ENCODE measurements around the gene OR4E1. TPM values are rescaled to one million over a fixed set of nuclear protein-coding genes. Genes with fewer than 3 reads are reported as not detected.
"Not testable (repeated sequence)": the region's sequence is repeated elsewhere in the genome, so short reads cannot be mapped to it uniquely, and the experiment has no call there.

Gene OR4E1, protein sequence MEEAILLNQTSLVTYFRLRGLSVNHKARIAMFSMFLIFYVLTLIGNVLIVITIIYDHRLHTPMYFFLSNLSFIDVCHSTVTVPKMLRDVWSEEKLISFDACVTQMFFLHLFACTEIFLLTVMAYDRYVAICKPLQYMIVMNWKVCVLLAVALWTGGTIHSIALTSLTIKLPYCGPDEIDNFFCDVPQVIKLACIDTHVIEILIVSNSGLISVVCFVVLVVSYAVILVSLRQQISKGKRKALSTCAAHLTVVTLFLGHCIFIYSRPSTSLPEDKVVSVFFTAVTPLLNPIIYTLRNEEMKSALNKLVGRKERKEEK
- not detected for polyA plus RNA-seq

DNA sequence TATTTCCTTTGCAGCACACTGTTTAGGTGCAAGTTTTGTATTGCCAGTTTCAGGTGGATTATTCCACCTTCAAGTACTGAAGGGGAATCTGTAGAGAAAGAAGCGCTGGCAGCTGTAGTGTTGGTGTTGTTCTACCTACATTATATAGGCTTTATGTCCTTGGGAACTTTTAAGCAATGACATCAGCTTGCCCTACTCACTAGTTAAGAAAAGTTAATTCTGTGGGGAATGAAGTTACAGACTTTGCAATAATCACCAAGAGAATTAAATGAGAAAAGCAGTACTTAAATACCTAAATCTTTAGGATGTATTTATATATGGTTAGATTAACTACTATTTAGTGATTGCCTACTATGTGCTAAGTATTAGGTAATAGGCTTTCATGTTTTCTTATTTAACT, at the start of gene OR4E1:
Gene OR4E1 (minus strand): TSS at position 101 of the 400 bp plus-strand sequence. CDS start 2,883 bp downstream, outside the sequence.
- H3K27ac ChIP-seq (ENCODE audit: low read depth, low read length): no peak within 1 kb of the TSS
- 79 to 89% (median 86%) methylated on average over 1 of the region's 1 CpG for WGBS, 3 donors

DNA sequence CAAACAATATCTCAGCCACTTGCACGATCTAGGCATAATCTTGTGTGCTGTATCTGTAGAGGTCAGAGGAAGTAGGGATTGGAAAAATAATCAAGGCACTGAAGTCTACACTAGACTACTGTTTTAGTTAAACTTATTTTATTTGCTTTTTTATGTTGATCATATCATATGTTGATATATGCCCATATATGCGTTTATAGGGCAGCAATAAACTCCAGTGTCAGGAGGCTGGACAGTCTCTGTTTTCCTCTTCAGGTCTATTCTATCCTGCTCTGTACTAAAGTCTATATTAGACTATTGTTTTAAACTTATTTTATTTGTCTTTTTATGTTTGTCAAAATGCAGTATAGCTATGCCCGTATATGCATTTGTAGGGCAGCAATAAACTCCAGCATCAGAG, 47.9 kb upstream of the OR4E1 start:
- WGBS, 3 donors: 59 to 88% (median 71%) methylated on average over 3 of the region's 3 CpGs
- H3K27ac ChIP-seq (ENCODE audit: low read depth, low read length): no peak overlapping the region

- H3K27ac ChIP-seq (ENCODE audit: low read depth, low read length): no peak overlapping the region
- WGBS, 3 donors: 61 to 81% (median 75%) methylated on average over 3 of the region's 3 CpGs
These were observed 46.2 kb upstream of the OR4E1 start for GRCh38 chr14:21719841-21720240.

- WGBS, 3 donors: 66 to 71% (median 66%) methylated on average over 6 of the region's 6 CpGs
These were observed 40.8 kb upstream of the OR4E1 start for GRCh38 chr14:21714318-21714929.

DNA sequence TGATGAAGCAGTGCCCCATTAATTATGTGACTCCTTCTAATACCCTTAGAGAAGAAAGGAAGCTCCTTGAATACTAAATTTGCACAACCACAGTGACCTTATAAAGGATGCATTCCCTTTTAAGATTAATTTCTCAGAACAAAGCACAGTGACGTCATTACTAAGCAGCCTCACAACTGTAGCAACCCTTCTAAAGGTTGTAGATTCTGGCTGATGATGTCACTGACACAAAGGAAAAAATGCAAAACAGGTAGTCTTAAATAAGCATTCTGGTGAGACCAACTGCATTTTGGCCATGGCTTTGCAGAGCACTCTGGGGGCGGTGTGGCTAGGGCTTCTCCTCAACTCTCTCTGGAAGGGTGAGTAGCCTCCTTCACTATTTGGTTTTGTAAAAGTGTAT, 38.4 kb upstream of the OR4E1 start:
- WGBS, 3 donors: 66 to 89% (median 76%) methylated on average over 2 of the region's 2 CpGs
- H3K27ac ChIP-seq (ENCODE audit: low read depth, low read length): no peak overlapping the region

More at GRCh38 chr14:21714318-21714929, 40.8 kb upstream of the OR4E1 start:
- no peak overlapping the region for H3K27ac ChIP-seq (ENCODE audit: low read depth, low read length)

GRCh38 chr14:21711360-21711961, 37.8 kb upstream of the OR4E1 start:
- H3K27ac ChIP-seq (ENCODE audit: low read depth, low read length): no peak overlapping the region
- WGBS, 3 donors: 15 to 32% (median 29%) methylated on average over 3 of the region's 3 CpGs

GRCh38 chr14:21704338-21704737, 30.7 kb upstream of the OR4E1 start:
- H3K27ac ChIP-seq (ENCODE audit: low read depth, low read length): no peak overlapping the region

- WGBS, 3 donors: 51 to 68% (median 64%) methylated on average over 2 of the region's 2 CpGs
These were observed 30.0 kb upstream of the OR4E1 start for GRCh38 chr14:21703357-21704326.

DNA sequence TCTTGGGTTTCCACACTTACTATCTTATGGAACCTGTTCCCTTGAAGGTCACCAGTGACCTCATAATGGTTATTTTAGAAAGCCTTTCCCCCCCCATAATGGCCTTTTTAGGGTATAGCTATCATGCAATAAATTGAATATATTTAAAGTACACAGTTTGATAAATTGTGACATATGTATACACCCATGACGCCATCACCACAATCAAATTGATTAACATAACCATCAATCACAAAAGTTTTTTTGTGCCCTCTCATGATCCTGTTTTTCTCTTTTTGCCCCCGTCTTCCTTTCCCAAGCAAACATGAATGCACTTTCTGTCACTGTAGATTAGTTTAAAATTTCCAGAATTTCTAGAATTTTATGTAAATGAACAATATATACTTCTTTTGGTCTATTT, 28.7 kb upstream of the OR4E1 start:
- 51 to 72% (median 66%) methylated on average over 2 of the region's 2 CpGs for WGBS, 3 donors
- no peak overlapping the region for H3K27ac ChIP-seq (ENCODE audit: low read depth, low read length)

More at GRCh38 chr14:21703357-21704326, 30.0 kb upstream of the OR4E1 start:
- no peak overlapping the region for H3K27ac ChIP-seq (ENCODE audit: low read depth, low read length)

DNA sequence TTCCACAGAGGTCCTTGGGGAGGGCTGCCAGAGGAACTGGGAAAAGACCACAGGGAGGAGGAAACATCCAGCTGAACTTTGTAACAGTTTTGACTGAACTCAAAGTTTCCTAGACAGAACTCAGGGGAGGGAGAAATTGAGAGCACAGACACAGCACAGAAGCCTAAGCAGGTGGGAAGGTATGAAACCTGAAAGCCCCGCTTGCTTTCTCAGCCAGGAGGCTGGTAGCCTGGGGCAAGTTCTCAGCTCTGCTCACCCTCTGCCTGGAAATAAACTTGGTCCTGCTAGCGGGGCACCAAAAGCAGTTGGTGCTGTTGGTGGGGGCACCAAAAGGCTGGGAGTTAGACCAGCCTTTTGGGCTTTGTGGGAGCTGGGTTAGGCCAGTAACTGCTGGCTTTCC, 25.9 kb upstream of the OR4E1 start:
- WGBS, 3 donors: 73 to 86% (median 74%) methylated on average over 2 of the region's 2 CpGs

DNA sequence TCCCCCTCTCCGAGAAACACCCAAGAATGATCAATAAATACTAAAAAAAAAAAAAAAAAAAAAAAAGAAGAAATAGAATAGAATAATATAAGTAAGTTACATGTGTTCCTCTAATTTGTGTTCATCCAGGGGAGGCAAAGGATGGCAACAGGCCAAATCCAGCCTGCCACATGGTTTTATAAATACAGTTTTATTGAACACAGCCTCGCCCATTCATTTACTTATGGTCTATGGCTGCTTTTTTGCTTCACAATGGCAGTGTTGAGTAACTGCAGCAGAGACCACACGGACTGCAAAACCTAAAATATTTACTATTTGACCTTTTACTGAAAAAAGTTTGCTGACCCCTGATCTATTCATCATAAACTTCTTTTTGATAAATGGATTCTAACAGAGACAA, 24.9 kb upstream of the OR4E1 start:
- 42 to 82% (median 54%) methylated on average over 2 of the region's 3 CpGs for WGBS, 3 donors

More for the DNA sequence above, 25.9 kb upstream of the OR4E1 start:
- H3K27ac ChIP-seq (ENCODE audit: low read depth, low read length): no peak overlapping the region

DNA sequence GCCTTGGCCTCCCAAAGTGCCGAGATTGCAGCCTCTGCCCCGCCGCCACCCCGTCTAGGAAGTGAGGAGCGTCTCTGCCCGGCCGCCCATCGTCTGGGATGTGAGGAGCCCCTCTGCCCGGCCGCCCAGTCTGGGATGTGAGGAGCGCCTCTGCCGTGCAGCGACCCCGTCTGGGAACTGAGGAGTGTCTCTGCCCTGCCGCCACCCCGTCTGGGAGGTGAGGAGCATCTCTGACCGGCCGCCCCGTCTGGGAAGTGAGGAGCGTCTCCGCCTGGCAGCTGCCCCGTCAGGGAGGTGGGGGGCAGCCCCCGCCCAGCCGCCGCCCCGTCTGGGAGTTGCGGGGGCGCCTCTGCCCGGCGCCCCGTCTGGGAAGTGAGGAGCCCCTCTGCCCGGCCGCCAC, 24.0 kb upstream of the OR4E1 start:
- not testable (repeated sequence) for H3K27ac ChIP-seq (ENCODE audit: low read depth, low read length)
- WGBS, 3 donors: 94 to 97% (median 95%) methylated on average over 33 of the region's 33 CpGs

More for the DNA sequence above, 24.9 kb upstream of the OR4E1 start:
- not testable (repeated sequence) for H3K27ac ChIP-seq (ENCODE audit: low read depth, low read length)

DNA sequence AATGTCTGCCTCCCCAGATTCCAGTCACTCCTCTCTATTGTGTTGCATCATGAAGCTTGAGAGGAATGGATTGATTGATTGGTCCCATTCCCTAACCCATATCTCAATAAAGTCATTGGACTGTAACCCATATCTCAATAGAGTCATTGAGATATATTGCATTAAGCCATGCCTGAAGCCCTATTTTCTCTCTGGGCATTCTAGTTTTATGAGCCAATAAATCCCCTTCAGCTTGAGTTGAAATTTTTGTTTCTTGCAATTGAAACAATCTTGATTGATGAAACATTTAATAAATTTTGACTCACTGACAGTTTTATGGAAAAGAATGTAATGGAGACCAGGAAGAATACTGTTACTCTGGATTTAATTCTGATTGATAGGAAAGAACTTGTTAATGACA, 20.8 kb upstream of the OR4E1 start:
- no peak overlapping the region for H3K27ac ChIP-seq (ENCODE audit: low read depth, low read length)

GRCh38 chr14:21686468-21686867, 12.8 kb upstream of the OR4E1 start:
- WGBS, 3 donors: 68 to 91% (median 80%) methylated on average over 2 of the region's 2 CpGs
- H3K27ac ChIP-seq (ENCODE audit: low read depth, low read length): no peak overlapping the region

- 70 to 85% (median 83%) methylated on average over 2 of the region's 2 CpGs for WGBS, 3 donors
- no peak overlapping the region for H3K27ac ChIP-seq (ENCODE audit: low read depth, low read length)
These were observed 6.5 kb upstream of the OR4E1 start for GRCh38 chr14:21680072-21680471.

DNA sequence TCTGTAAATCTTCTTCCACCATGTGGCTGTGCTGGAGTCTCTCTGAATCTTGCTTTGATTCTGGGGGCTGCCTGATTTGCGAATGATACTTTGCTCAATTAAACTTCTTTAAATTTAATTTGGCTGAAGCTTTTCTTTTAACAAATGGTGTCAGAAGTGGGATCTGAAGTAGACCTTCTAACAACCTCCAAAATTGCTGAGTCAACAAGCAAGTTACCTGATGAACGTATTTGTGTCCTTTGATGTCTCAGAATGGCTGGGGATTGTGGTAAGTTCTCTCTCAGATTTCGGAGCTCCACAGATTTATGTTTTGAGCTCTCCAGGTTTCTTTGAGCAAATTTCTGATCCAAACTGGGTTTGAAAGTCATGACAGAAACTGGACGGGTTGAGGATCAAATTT, 1.9 kb upstream of the OR4E1 start:
- 66 to 84% (median 84%) methylated on average over 4 of the region's 4 CpGs for WGBS, 3 donors
- no peak overlapping the region for H3K27ac ChIP-seq (ENCODE audit: low read depth, low read length)

DNA sequence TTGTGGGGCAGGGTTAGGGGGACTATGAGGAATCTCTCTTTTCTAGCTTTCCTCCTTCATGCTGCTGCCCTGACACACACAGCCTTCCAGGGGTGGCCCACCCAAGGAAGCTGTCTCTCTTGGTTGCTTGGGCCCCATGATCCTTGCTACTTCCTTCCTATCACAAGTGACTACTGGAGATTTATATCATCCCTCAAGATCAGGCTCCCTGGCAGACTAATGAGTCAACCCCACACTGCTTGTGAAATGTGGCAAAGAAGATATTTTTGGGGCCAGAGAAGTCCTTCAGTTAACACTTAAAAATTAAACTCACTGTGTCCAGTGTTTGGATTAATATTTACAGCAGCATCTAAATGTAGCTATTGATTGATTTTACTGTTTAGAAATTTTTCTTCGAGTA, 1.5 kb downstream of the OR4E1 start:
- H3K27ac ChIP-seq (ENCODE audit: low read depth, low read length): no peak overlapping the region
- 50 to 84% (median 81%) methylated on average over 1 of the region's 1 CpG for WGBS, 3 donors

DNA sequence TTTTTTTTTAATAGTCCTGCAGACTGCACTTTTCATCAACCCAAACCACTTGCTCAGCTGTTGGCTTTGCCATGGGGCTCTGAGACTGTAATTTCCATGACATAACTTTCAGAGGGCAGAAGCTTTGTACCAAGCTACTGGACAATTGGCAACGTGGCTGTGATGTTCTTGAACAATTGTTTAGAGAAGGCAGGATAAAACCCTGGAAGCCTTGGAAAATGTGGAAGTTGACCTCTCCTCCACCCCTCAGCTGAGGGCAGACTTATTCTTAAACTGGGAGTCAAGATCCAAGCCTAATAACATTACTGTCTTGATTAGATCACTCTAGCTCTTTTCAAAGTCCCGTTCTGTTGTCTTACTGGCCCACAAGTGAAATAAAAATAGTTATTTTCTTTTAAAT, 2.2 kb downstream of the OR4E1 start:
- 34 to 53% (median 39%) methylated on average over 2 of the region's 2 CpGs for WGBS, 3 donors
- H3K27ac ChIP-seq (ENCODE audit: low read depth, low read length): no peak overlapping the region

- H3K27ac ChIP-seq (ENCODE audit: low read depth, low read length): no peak overlapping the region
These were observed 4.3 kb downstream of the OR4E1 start for GRCh38 chr14:21669284-21669683.
